NCI-H187 (cell line): Measurements from ENCODE around the gene STK24.
"Not testable (repeated sequence)": the region's sequence is repeated elsewhere in the genome, so short reads cannot be mapped to it uniquely, and the experiment has no call there.

ENCODE experiments used
- DNase-seq, 2 experiments: peaks; one replicate each; lab custom pipeline; 2025; lab: John Stamatoyannopoulos, UW

The STK24 gene

GRCh38 chr13:98576963-98577835, at the start of gene STK24:
STK24 (minus strand) TSS chr13:98577107; CDS start chr13:98576786, 321 bp downstream.
- DNase-seq: peak in 1 of 2 experiments; percentile 52

GRCh38 chr13:98626298-98626935, 49.5 kb upstream of the STK24 start:
- no peak for DNase-seq

GRCh38 chr13:98624589-98624988, 47.7 kb upstream of the STK24 start:
- DNase-seq: not testable (repeated sequence)

- no peak for DNase-seq
These were observed 46.0 kb upstream of the STK24 start for GRCh38 chr13:98622931-98623331.

GRCh38 chr13:98619556-98619955, 42.6 kb upstream of the STK24 start:
- no peak for DNase-seq

- DNase-seq: not testable (repeated sequence)
These were observed 38.7 kb upstream of the STK24 start for GRCh38 chr13:98615595-98615994.

- DNase-seq: no peak
These were observed 36.7 kb upstream of the STK24 start for GRCh38 chr13:98613591-98613990.

- DNase-seq: no peak
These were observed 32.8 kb upstream of the STK24 start for GRCh38 chr13:98609756-98610155.

GRCh38 chr13:98606296-98606695, 29.4 kb upstream of the STK24 start:
- DNase-seq: no peak

- DNase-seq: no peak
These were observed 22.8 kb upstream of the STK24 start for GRCh38 chr13:98599502-98600328.

GRCh38 chr13:98598043-98598442, 21.1 kb upstream of the STK24 start:
- no peak for DNase-seq

GRCh38 chr13:98595134-98595533, 18.2 kb upstream of the STK24 start:
- no peak for DNase-seq

GRCh38 chr13:98592362-98592732, 15.4 kb upstream of the STK24 start:
- DNase-seq: no peak

- no peak for DNase-seq
These were observed 14.9 kb upstream of the STK24 start for GRCh38 chr13:98591721-98592361.

GRCh38 chr13:98590471-98590870, 13.6 kb upstream of the STK24 start:
- not testable (repeated sequence) for DNase-seq

- not testable (repeated sequence) for DNase-seq
These were observed 12.6 kb upstream of the STK24 start for GRCh38 chr13:98589516-98589915.

GRCh38 chr13:98586400-98587345, 9.8 kb upstream of the STK24 start:
- DNase-seq: no peak

GRCh38 chr13:98585946-98586345, 9.0 kb upstream of the STK24 start:
- DNase-seq: no peak

- no peak for DNase-seq
These were observed 8.5 kb upstream of the STK24 start for GRCh38 chr13:98585398-98585754.

- no peak for DNase-seq
These were observed 7.9 kb upstream of the STK24 start for GRCh38 chr13:98584668-98585397.
